Mononuclear cell (primary cell): Measurements from ENCODE around the gene PHB1. TPM values are rescaled to one million over a fixed set of nuclear protein-coding genes. Genes with fewer than 3 reads are reported as not detected.
"Not testable (repeated sequence)": the region's sequence is repeated elsewhere in the genome, so short reads cannot be mapped to it uniquely, and the experiment has no call there.

Source experiments
- H3K27me3 ChIP-seq: 2 replicates; pipeline ENCODE4 v1.6.0; 2011; ENCODE audit warnings: low read length, control low read depth; ENCODE audit not compliant: insufficient read depth
- H3K4me1 ChIP-seq: 2 replicates; pipeline ENCODE4 v1.5.1; 2011; ENCODE audit warnings: mild to moderate bottlenecking, low read length, control low read depth; ENCODE audit not compliant: insufficient read depth
- H3K4me3 ChIP-seq: 2 replicates; pipeline ENCODE4 v1.5.1; 2011; ENCODE audit warnings: mild to moderate bottlenecking, low read length, moderate library complexity
- H3K9me3 ChIP-seq: 2 replicates; pipeline ENCODE4 v1.5.1; 2011; ENCODE audit warnings: low read depth, mild to moderate bottlenecking, control low read depth, low read length
- total RNA-seq: library from RNA; depleted of rRNA; stranded (reverse); fragments of >200 nt; gene quantifications from one replicate; pipeline ENCODE4 v1.2.3, GENCODE V29; 2012

The PHB1 gene
- total RNA-seq, 1 donor, result 28.7 TPM

- Histone ChIP-seq H3K4me3 (no peak overlapping the region), H3K9me3 (no peaks in the 10 kb centered on the region), H3K27me3 (no peaks in the 10 kb centered on the region), H3K4me1 (no peaks in the 10 kb centered on the region)
Measured at GRCh38 chr17:49431743-49432142, 17.1 kb upstream of the PHB1 start.

- H3K4me1 ChIP-seq, result no peaks in the 10 kb centered on the region
- H3K27me3 ChIP-seq, result peaks cover 5% of the 10 kb centered on the region
- H3K9me3 ChIP-seq, result peaks cover 8% of the 10 kb centered on the region
- no peak overlapping the region for H3K4me3 ChIP-seq
Measured at GRCh38 chr17:49425004-49425286, 10.3 kb upstream of the PHB1 start.

- not testable (repeated sequence) for H3K4me3 ChIP-seq
Measured at GRCh38 chr17:49424276-49425003, 9.8 kb upstream of the PHB1 start.

GRCh38 chr17:49422714-49423113 lies 8.0 kb upstream of the PHB1 start:
- Histone ChIP-seq H3K4me1 (no peaks in the 10 kb centered on the region), H3K4me3 (no peak overlapping the region), H3K27me3 (peaks cover 5% of the 10 kb centered on the region), H3K9me3 (peaks cover 8% of the 10 kb centered on the region)

More at GRCh38 chr17:49424276-49425003, 9.8 kb upstream of the PHB1 start:
- H3K27me3 ChIP-seq, H3K9me3 ChIP-seq, H3K4me1 ChIP-seq: not testable (repeated sequence)

GRCh38 chr17:49419761-49420160 lies 5.1 kb upstream of the PHB1 start:
- not testable (repeated sequence) for H3K9me3 ChIP-seq, H3K27me3 ChIP-seq

GRCh38 chr17:49418754-49419740 lies 4.4 kb upstream of the PHB1 start:
- peaks cover 13% of the 10 kb centered on the region for H3K4me1 ChIP-seq
- H3K4me3 ChIP-seq, H3K9me3 ChIP-seq, H3K27me3 ChIP-seq: not testable (repeated sequence)

More at GRCh38 chr17:49419761-49420160, 5.1 kb upstream of the PHB1 start:
- H3K4me1 ChIP-seq, H3K4me3 ChIP-seq: not testable (repeated sequence)

- Histone ChIP-seq H3K4me3 (peak overlapping the region; percentile 65), H3K27me3 (no peaks in the 10 kb centered on the region), H3K9me3 (no peaks in the 10 kb centered on the region), H3K4me1 (peaks cover 19% of the 10 kb centered on the region)
Measured at GRCh38 chr17:49414271-49414621, 436 bp downstream of the PHB1 start.

GRCh38 chr17:49409066-49409465 lies 5.6 kb downstream of the PHB1 start:
- Histone ChIP-seq H3K4me1 (peaks cover 28% of the 10 kb centered on the region), H3K27me3 (no peaks in the 10 kb centered on the region), H3K4me3 (no peak overlapping the region), H3K9me3 (no peaks in the 10 kb centered on the region)

- Histone ChIP-seq H3K4me1 (peaks cover 33% of the 10 kb centered on the region), H3K27me3 (no peaks in the 10 kb centered on the region), H3K9me3 (no peaks in the 10 kb centered on the region), H3K4me3 (no peak overlapping the region)
Measured at GRCh38 chr17:49407981-49408501, 6.6 kb downstream of the PHB1 start.

- no peak overlapping the region for H3K4me3 ChIP-seq
- H3K27me3 ChIP-seq, result no peaks in the 10 kb centered on the region
- peaks cover 35% of the 10 kb centered on the region for H3K4me1 ChIP-seq
- no peaks in the 10 kb centered on the region for H3K9me3 ChIP-seq
Measured at GRCh38 chr17:49407086-49407485, 7.6 kb downstream of the PHB1 start.

- Histone ChIP-seq H3K9me3 (no peaks in the 10 kb centered on the region), H3K27me3 (no peaks in the 10 kb centered on the region), H3K4me3 (no peak overlapping the region), H3K4me1 (peaks cover 35% of the 10 kb centered on the region)
Measured at GRCh38 chr17:49406421-49407061, 8.1 kb downstream of the PHB1 start.

- no peaks in the 10 kb centered on the region for H3K9me3 ChIP-seq
- peaks cover 35% of the 10 kb centered on the region for H3K4me1 ChIP-seq
Measured at GRCh38 chr17:49404906-49405305, 9.8 kb downstream of the PHB1 start.

GRCh38 chr17:49404361-49404760 lies 10.3 kb downstream of the PHB1 start:
- Histone ChIP-seq H3K4me1 (peaks cover 35% of the 10 kb centered on the region), H3K4me3 (no peak overlapping the region), H3K9me3 (no peaks in the 10 kb centered on the region), H3K27me3 (no peaks in the 10 kb centered on the region)

More at GRCh38 chr17:49404906-49405305, 9.8 kb downstream of the PHB1 start:
- no peak overlapping the region for H3K4me3 ChIP-seq
- H3K27me3 ChIP-seq, result no peaks in the 10 kb centered on the region

GRCh38 chr17:49403514-49404289 lies 11.0 kb downstream of the PHB1 start:
- Histone ChIP-seq H3K27me3 (no peaks in the 10 kb centered on the region), H3K4me1 (peaks cover 35% of the 10 kb centered on the region), H3K9me3 (no peaks in the 10 kb centered on the region), H3K4me3 (no peak overlapping the region)
